ENCODE data around the gene CACNB4. TPM values are rescaled to one million over a fixed set of nuclear protein-coding genes. Genes with fewer than 3 reads are reported as not detected.
"Not testable (repeated sequence)": the region's sequence is repeated elsewhere in the genome, so short reads cannot be mapped to it uniquely, and the experiment has no call there.

CACNB4 gene
- total RNA-seq, 1 experiment from 2014 or later: 2.0 TPM

DNA sequence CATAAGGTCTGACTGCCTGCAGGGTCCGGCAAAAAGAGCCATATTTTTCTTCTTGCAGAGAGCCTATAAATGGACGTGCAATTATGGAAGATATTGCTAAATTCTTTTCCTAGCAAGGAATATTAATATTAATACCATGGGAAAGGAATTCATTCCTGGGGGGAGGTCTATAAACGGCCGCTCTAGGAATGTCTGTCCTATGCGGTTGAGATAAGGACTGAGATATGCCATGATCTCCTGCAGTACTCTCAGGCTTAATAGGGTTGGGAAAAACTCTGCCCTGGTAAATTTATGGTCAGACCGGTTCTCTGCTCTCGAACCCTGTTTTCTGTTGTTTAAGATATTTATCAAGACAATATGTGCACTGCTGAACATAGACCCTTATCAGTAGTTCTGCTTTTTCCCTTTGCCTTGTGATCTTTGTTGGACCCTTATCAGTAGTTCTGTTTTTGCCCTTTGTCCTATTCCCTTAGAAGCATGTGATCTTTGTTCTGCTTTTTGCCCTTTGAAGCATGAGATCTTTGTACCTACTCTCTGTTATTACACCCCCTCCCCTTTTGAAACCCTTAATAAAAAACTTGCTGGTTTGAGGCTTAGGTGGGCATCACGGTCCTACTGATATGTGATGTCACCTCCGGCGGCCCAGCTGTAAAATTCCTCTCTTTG, 156.2 kb downstream of the CACNB4 start:
- H2AFZ ChIP-seq (ENCODE audit: low read depth, low read length, poor library complexity, severe bottlenecking); H3K4me1 ChIP-seq (ENCODE audit: control insufficient read depth in 1 of 2, insufficient read depth in 2 of 2, low read length in 2 of 2); intact Hi-C loops (cut with micrococcal nuclease); H3K9ac ChIP-seq (ENCODE audit: low read length); H3K27ac ChIP-seq (ENCODE audit: low read depth, low read length); BruUV-seq (replicated peaks); H3K9me2 ChIP-seq (ENCODE audit: insufficient read depth); ATAC-seq; CTCF ChIA-PET; POLR2A ChIA-PET; H3K79me2 ChIP-seq (ENCODE audit: insufficient read depth, low read length); H3K9me3 ChIP-seq (ENCODE audit: control insufficient read depth in 1 of 2, insufficient read depth in 1 of 2, low read depth in 1 of 2, low read length in 2 of 2); H4K20me1 ChIP-seq (ENCODE audit: insufficient read depth); H3K27me3 ChIP-seq (ENCODE audit: insufficient read depth, low read length); H3K36me3 ChIP-seq (ENCODE audit: control insufficient read depth in 1 of 2, insufficient read depth in 2 of 2, low read length in 2 of 2); RAD21 ChIA-PET (ENCODE audit: low non-redundant PET in 1 of 2, low total read pairs in 2 of 2, uncharacterized antibody in 2 of 2, unreplicated experiment in 2 of 2); H3K4me3 ChIP-seq (replicated peaks in 1 of 2; ENCODE audit: low read depth in 1 of 2, low read length in 2 of 2); H3K4me2 ChIP-seq (ENCODE audit: low read length); DNase-seq (ENCODE audit: low read depth, low spot score): not testable (repeated sequence)

DNA sequence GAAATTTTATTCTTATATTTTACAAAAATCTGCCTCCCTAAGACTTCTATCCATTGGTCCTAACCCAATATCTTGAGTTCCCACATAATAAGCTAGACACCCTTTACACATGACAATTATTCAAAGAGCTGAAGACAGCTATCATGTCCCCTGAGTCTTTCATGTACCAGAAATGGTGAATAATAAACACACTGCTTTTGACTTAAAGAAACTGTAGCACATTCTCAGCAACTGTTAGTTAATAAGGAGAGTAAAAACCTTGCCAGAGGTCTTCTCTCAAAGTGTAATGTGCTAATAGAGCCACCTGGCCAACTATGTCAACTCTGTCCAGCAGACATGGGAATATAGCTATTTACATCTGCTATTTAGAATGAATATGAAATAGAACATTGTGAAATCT, 160.9 kb downstream of the CACNB4 start:
- no peak overlapping the region for H3K9ac ChIP-seq (ENCODE audit: low read length)
- no peaks in the 10 kb centered on the region for H4K20me1 ChIP-seq (ENCODE audit: insufficient read depth)
- no peaks in the 10 kb centered on the region for H3K9me3 ChIP-seq (ENCODE audit: control insufficient read depth in 1 of 2, insufficient read depth in 1 of 2, low read depth in 1 of 2, low read length in 2 of 2)
- no TSS peak for BruUV-seq (replicated peaks)
- no peaks in the 10 kb centered on the region for H3K9me2 ChIP-seq (ENCODE audit: insufficient read depth)
- ChIA-PET CTCF (interaction anchor here (1.1 kb wide), 1 partner anchor 88 kb away, joined by 3 read pairs; no protein-coding TSS in a partner anchor), POLR2A (no interaction called here), RAD21 (ENCODE audit: low non-redundant PET in 1 of 2, low total read pairs in 2 of 2, uncharacterized antibody in 2 of 2, unreplicated experiment in 2 of 2) (no interaction called here)
- no peak overlapping the region for H2AFZ ChIP-seq (ENCODE audit: low read depth, low read length, poor library complexity, severe bottlenecking)
- H3K79me2 ChIP-seq (ENCODE audit: insufficient read depth, low read length): no peaks in the 10 kb centered on the region
- no peaks in the 10 kb centered on the region for H3K27me3 ChIP-seq (ENCODE audit: insufficient read depth, low read length)
- H3K27ac ChIP-seq (ENCODE audit: low read depth, low read length): no peak overlapping the region
- TF ChIP-seq TCF7L2 (IDR thresholded peaks at IDR 0.05; ENCODE audit: borderline replicate concordance, extremely low read depth, insufficient read depth, insufficient read length) (no peak), JUND (IDR thresholded peaks at IDR 0.05) (no peak), SRF (IDR thresholded peaks at IDR 0.05; ENCODE audit: low read depth) (no peak), FOSL1 (IDR thresholded peaks at IDR 0.05; ENCODE audit: low read depth) (no peak), POLR2AphosphoS5 (IDR thresholded peaks at IDR 0.05; ENCODE audit: low read depth, low read length) (no peak), EZH2 (IDR thresholded peaks at IDR 0.05) (no peak), ELF1 (IDR thresholded peaks at IDR 0.05; ENCODE audit: borderline replicate concordance, low read depth) (no peak), EZH2phosphoT487 (IDR thresholded peaks at IDR 0.05; ENCODE audit: borderline replicate concordance) (no peak), ZFX (IDR thresholded peaks at IDR 0.05) (no peak), RAD21 (IDR thresholded peaks at IDR 0.05; ENCODE audit: low read depth) (no peak), SP1 (IDR thresholded peaks at IDR 0.05; ENCODE audit: low read depth) (no peak), CBX3 (IDR thresholded peaks at IDR 0.05; ENCODE audit: low read depth) (no peak), YY1 (IDR thresholded peaks at IDR 0.05; ENCODE audit: extremely low read depth, insufficient replicate concordance, low read depth, low read length) (no peak)
- TF ChIP-seq, protein P1, sequence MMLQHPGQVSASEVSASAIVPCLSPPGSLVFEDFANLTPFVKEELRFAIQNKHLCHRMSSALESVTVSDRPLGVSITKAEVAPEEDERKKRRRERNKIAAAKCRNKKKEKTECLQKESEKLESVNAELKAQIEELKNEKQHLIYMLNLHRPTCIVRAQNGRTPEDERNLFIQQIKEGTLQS (IDR thresholded peaks at IDR 0.05): no peak
- TF ChIP-seq, protein P2, sequence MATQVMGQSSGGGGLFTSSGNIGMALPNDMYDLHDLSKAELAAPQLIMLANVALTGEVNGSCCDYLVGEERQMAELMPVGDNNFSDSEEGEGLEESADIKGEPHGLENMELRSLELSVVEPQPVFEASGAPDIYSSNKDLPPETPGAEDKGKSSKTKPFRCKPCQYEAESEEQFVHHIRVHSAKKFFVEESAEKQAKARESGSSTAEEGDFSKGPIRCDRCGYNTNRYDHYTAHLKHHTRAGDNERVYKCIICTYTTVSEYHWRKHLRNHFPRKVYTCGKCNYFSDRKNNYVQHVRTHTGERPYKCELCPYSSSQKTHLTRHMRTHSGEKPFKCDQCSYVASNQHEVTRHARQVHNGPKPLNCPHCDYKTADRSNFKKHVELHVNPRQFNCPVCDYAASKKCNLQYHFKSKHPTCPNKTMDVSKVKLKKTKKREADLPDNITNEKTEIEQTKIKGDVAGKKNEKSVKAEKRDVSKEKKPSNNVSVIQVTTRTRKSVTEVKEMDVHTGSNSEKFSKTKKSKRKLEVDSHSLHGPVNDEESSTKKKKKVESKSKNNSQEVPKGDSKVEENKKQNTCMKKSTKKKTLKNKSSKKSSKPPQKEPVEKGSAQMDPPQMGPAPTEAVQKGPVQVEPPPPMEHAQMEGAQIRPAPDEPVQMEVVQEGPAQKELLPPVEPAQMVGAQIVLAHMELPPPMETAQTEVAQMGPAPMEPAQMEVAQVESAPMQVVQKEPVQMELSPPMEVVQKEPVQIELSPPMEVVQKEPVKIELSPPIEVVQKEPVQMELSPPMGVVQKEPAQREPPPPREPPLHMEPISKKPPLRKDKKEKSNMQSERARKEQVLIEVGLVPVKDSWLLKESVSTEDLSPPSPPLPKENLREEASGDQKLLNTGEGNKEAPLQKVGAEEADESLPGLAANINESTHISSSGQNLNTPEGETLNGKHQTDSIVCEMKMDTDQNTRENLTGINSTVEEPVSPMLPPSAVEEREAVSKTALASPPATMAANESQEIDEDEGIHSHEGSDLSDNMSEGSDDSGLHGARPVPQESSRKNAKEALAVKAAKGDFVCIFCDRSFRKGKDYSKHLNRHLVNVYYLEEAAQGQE (IDR thresholded peaks at IDR 0.05; ENCODE audit: low read depth): no peak
- TF ChIP-seq, protein P3, sequence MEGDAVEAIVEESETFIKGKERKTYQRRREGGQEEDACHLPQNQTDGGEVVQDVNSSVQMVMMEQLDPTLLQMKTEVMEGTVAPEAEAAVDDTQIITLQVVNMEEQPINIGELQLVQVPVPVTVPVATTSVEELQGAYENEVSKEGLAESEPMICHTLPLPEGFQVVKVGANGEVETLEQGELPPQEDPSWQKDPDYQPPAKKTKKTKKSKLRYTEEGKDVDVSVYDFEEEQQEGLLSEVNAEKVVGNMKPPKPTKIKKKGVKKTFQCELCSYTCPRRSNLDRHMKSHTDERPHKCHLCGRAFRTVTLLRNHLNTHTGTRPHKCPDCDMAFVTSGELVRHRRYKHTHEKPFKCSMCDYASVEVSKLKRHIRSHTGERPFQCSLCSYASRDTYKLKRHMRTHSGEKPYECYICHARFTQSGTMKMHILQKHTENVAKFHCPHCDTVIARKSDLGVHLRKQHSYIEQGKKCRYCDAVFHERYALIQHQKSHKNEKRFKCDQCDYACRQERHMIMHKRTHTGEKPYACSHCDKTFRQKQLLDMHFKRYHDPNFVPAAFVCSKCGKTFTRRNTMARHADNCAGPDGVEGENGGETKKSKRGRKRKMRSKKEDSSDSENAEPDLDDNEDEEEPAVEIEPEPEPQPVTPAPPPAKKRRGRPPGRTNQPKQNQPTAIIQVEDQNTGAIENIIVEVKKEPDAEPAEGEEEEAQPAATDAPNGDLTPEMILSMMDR (IDR thresholded peaks at IDR 0.05 in 2 of 3, conservative IDR thresholded peaks at IDR 0.05 in 1 of 3; ENCODE audit: borderline replicate concordance in 1 of 3, insufficient read depth in 1 of 3, low read depth in 2 of 3, low read length in 2 of 3): no peak
- no peaks in the 10 kb centered on the region for H3K4me1 ChIP-seq (ENCODE audit: control insufficient read depth in 1 of 2, insufficient read depth in 2 of 2, low read length in 2 of 2)
- no peak for ATAC-seq
- intact Hi-C loops (cut with micrococcal nuclease): no loop called here
- no peak overlapping the region for H3K4me3 ChIP-seq (replicated peaks in 1 of 2; ENCODE audit: low read depth in 1 of 2, low read length in 2 of 2)
- no peak for DNase-seq (ENCODE audit: low read depth, low spot score)
- H3K36me3 ChIP-seq (ENCODE audit: control insufficient read depth in 1 of 2, insufficient read depth in 2 of 2, low read length in 2 of 2): no peaks in the 10 kb centered on the region
- no peak overlapping the region for H3K4me2 ChIP-seq (ENCODE audit: low read length)

All from HCT116 (cell line).